Mucosa of descending colon (tissue), 3 donors: Measurements from ENCODE around the gene BMPR1A. TPM values are rescaled to one million over a fixed set of nuclear protein-coding genes. Genes with fewer than 3 reads are reported as not detected.
A peak's percentile ranks its signal among the peaks of the same experiment; 100 is the strongest.

Experiments used
- ATAC-seq: fragments of 200-7000 bp; cut with Tn5 transposase; one replicate; pipeline ENCODE4 v1.9.1; 2020; ENCODE audit warnings: mild to moderate bottlenecking, moderate library complexity
- DNase-seq, 3 donors: peaks; one replicate each; pipeline ENCODE4 v3.0.0-alpha.2; 2020
- H3K36me3 ChIP-seq: fragments of 200-600 bp; one replicate; pipeline ENCODE4 v1.8.0; 2021; ENCODE audit warnings: low read depth, mild to moderate bottlenecking
- H3K4me1 ChIP-seq: fragments of 200-600 bp; one replicate; pipeline ENCODE4 v1.8.0; 2021; ENCODE audit warnings: low read depth, mild to moderate bottlenecking
- H3K4me3 ChIP-seq: fragments of 200-600 bp; one replicate; pipeline ENCODE4 v1.8.0; 2021; ENCODE audit warnings: mild to moderate bottlenecking
- H3K9me3 ChIP-seq: fragments of 200-600 bp; one replicate; pipeline ENCODE4 v1.8.0; 2021; ENCODE audit warnings: mild to moderate bottlenecking
- intact Hi-C, 2 donors: fragments of 100-400 bp; cut with DNase I in 1 of 2; cut with micrococcal nuclease in 1 of 2; formaldehyde crosslinking; loops; one replicate each; pipeline versions ENCODE4 v1.11.0 to v1.11.1; 2022; cut with DNase I, micrococcal nuclease
- total RNA-seq, 3 donors: library from RNA; stranded (reverse); fragmentation: NEBNext Ultra II Directional in 2 of 3; extraction: Animal tissue kit (Norgen Biotek cat#: 25700) in 2 of 3; gene quantifications; one replicate each; pipeline versions ENCODE4 v1.2.1 to v1.2.4, GENCODE V29; 2021 to 2023
- TF ChIP-seq, protein P1 (sequence below): fragments of 200-600 bp; IDR thresholded peaks from one replicate; pipeline ENCODE4 v1.8.0; 2022; ENCODE audit warnings: antibody characterized with exemption, mild to moderate bottlenecking
- donor health status: DM: no; HTN: no; CAD: no; lungs with moderate emphysema.
- donor health status: DM: no; HTN: no; CAD: no.
- donor health status: DM: no; HTN: yes; CAD: no.

Gene BMPR1A
- total RNA-seq, 3 donors from 2014 or later, result 44.4 to 126 (median 45.3) TPM

DNA sequence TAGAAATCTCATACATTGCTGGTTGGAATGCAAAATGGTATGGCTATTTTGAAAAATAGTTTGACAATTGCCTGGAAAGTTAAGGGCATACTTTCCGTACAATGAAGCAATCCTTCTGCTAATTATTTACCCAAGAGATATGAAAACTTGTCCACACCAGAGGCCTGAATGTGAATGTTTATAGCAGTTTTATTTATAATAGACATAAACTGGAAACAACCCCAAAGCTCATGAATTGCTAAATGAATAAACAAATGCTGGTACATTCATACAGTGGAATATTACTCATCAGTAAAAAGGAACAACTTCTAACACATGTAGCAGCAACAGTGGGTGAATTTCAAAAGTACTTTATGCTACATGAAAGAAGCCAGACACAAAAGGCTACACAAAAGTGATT, 158.3 kb downstream of the BMPR1A start:
- intact Hi-C loops, result no loop called here
- H3K4me3 ChIP-seq, result no peak overlapping the region
- H3K9me3 ChIP-seq, result no peaks in the 10 kb centered on the region
- H3K36me3 ChIP-seq, result no peaks in the 10 kb centered on the region
- ATAC-seq (no peak), DNase-seq (no peak)
- TF ChIP-seq, protein P1, sequence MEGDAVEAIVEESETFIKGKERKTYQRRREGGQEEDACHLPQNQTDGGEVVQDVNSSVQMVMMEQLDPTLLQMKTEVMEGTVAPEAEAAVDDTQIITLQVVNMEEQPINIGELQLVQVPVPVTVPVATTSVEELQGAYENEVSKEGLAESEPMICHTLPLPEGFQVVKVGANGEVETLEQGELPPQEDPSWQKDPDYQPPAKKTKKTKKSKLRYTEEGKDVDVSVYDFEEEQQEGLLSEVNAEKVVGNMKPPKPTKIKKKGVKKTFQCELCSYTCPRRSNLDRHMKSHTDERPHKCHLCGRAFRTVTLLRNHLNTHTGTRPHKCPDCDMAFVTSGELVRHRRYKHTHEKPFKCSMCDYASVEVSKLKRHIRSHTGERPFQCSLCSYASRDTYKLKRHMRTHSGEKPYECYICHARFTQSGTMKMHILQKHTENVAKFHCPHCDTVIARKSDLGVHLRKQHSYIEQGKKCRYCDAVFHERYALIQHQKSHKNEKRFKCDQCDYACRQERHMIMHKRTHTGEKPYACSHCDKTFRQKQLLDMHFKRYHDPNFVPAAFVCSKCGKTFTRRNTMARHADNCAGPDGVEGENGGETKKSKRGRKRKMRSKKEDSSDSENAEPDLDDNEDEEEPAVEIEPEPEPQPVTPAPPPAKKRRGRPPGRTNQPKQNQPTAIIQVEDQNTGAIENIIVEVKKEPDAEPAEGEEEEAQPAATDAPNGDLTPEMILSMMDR, result no peak
- no peaks in the 10 kb centered on the region for H3K4me1 ChIP-seq

DNA sequence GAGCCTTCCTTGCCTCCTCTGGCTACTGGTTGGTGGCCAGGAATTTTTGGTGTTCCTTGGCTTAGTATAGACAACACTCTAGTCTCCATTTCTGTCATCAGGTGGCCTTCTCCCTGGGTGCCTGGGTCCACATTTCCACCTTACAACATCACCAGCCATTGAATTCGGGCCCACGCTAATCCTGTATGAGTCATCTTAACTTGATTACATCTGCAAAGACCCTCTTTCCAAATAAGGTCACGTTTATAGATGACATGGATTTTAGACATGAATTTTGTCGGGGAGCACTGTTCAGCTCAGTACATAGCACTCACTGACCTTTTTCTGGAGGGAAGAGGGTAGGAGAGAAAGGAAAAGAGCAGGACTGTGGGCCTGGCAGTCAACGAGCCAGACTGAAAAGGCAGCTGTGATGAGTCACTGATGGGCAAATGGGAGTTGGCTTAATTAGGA, 161.6 kb downstream of the BMPR1A start:
- H3K4me3 ChIP-seq, result no peak overlapping the region
- DNase-seq, result no peak
- H3K36me3 ChIP-seq, result no peaks in the 10 kb centered on the region
- TF ChIP-seq, protein P1, result no peak
- peaks cover 3% of the 10 kb centered on the region for H3K4me1 ChIP-seq
- H3K9me3 ChIP-seq, result no peaks in the 10 kb centered on the region
- intact Hi-C loops, result no loop called here
- ATAC-seq, result no peak

DNA sequence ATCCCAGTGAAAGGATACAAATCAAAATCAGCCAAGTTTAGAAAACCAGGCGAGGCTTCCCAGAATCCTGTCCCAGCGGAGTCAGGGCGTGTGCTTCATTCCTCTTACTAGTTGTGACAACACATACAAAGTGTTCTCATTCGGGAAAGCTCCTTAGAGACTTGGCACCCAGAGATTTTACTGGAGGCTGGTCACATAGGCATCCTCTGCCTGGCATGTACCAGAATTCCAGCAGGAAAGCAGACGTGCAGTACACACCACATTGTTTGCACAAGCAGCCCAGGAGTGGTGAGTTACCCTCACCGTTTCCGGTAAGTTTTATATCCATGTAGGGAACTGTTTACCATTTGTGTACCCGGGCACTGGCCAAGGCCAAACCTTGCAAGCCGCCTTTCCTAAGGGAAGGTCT, 166.1 kb downstream of the BMPR1A start:
- peak; percentile 55 to 61 (median 57) for DNase-seq
- H3K36me3 ChIP-seq, result no peaks in the 10 kb centered on the region

DNA sequence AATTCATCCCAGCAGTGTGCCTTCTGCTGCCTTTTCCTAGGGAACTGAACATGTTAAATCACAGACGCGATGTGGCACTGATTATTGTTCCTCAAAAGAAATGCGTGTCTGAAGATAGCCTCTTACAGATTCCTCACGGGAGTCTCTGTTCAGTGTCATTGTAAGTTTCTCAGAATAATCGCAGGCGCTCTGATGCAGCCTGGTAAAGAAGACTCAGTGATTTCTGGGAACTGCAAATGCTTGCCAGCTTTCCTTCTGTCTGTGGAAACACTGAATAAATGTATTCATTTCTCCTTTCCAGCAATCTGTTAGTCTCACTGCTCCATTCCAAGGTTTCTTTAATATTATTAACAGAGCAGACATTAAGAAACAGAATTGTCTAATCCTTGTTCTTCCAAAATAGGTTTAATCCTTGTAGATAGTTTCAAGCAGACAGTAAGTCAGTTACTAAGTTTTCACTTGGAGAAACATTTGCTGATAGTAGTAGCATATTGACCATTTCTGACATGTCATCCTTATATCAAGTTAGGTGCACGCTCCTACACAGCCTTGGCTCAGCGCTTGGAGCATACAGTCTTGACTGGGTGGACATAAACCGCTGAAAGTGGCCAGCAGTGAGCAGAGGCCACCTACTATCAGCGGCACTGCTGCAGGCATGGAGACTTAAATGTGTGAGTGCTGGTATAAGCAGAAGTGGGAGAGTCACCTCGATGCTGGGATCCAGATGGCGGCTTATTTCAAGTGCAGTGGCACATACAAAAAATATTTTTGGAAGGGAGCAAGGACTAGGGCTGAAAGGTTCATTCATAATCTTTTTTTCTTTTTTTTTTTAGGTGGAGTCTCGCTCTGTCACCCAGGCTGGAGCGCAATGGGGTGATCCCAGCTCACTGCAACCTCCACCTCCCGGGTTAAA, 173.3 kb downstream of the BMPR1A start:
- Histone ChIP-seq H3K4me3 (no peak overlapping the region), H3K36me3 (no peaks in the 10 kb centered on the region), H3K9me3 (no peaks in the 10 kb centered on the region), H3K4me1 (no peaks in the 10 kb centered on the region)
- TF ChIP-seq, protein P1, result no peak
- intact Hi-C loops, result no loop called here
- DNase-seq (no peak), ATAC-seq (no peak)

More for the DNA sequence above, 166.1 kb downstream of the BMPR1A start:
- intact Hi-C loops, result no loop called here
- Histone ChIP-seq H3K4me1 (peaks cover 3% of the 10 kb centered on the region), H3K4me3 (no peak overlapping the region), H3K9me3 (no peaks in the 10 kb centered on the region)
- ATAC-seq, result peak; percentile 98
- TF ChIP-seq, protein P1, result no peak

DNA sequence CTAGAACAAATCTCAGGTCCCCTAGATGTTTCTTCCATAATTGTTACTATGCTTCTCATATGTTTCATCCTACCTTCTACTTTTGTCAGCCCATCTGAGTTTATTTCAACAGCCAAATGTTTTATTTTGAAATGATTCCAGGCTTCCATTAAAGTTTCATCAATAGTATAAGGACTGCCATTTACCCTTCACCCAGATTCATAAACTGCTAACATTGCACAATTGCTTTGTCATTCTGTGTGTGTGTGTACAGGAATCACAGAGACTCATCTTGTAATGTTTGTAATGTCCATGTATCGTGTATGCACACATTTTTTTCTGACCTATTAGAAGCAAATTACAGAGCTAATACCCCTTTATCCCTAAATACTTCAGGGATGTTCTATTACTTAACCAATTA, 175.5 kb downstream of the BMPR1A start:
- TF ChIP-seq, protein P1, result no peak
- Histone ChIP-seq H3K9me3 (no peaks in the 10 kb centered on the region), H3K4me3 (no peak overlapping the region), H3K4me1 (no peaks in the 10 kb centered on the region), H3K36me3 (no peaks in the 10 kb centered on the region)
- DNase-seq (no peak), ATAC-seq (no peak)
- intact Hi-C loops, result no loop called here
